Endothelial cell of umbilical vein (primary cell): ENCODE measurements around the gene ADAM17. TPM values are rescaled to one million over a fixed set of nuclear protein-coding genes. Genes with fewer than 3 reads are reported as not detected.

Experiments used
- BruUV-seq: library from RNA; stranded (reverse); fragments of 400-500 nt; replicated peaks from 2 replicates; lab custom pipeline; 2021; lab: Mats Ljungman, UMichigan
- CTCF ChIA-PET: fragments of 300-600, 350-600 bp; sonication (Branson Sonifier 250); formaldehyde crosslinking; loops from one replicate; lab custom pipeline; 2021; ENCODE audit warnings: antibody characterized with exemption, inconsistent platforms; lab: Charles Lee
- POLR2A ChIA-PET: fragments of 300-600, 350-600 bp; sonication (Branson Sonifier 250); formaldehyde crosslinking; loops from one replicate; lab custom pipeline; 2021; ENCODE audit warnings: antibody characterized with exemption, inconsistent platforms; lab: Charles Lee
- DNase-seq: peaks from one replicate; pipeline ENCODE4 v3.0.0-alpha.2; 2011; ENCODE audit warnings: low read depth, low spot score
- FAIRE-seq: peaks from 2 replicates; lab custom pipeline; 2011; peaks lifted over from hg19 to GRCh38; lab: Jason Lieb, UNC
- H2AFZ ChIP-seq: 2 replicates; pipeline ENCODE4 v1.6.0; 2012; ENCODE audit warnings: low read depth, low read length, control low read depth, inconsistent platforms
- H3K27ac ChIP-seq: 2 replicates; pipeline ENCODE4 v1.5.1; 2011; ENCODE audit warnings: low read depth, mild to moderate bottlenecking, control low read depth, low read length, moderate library complexity; ENCODE audit not compliant: insufficient read depth
- H3K27me3 ChIP-seq, 2 experiments: 2 replicates each; pipeline versions ENCODE4 v1.6.0 to v1.6.1; 2011; ENCODE audit warnings: low read length in 2 of 2, mixed read lengths in 1 of 2; ENCODE audit not compliant: control insufficient read depth in 2 of 2, insufficient read depth in 2 of 2
- H3K36me3 ChIP-seq, 2 experiments: 2 replicates in 1 of 2; 3 replicates in 1 of 2; pipeline ENCODE4 v1.5.1; 2011; ENCODE audit warnings: low read length in 2 of 2, mild to moderate bottlenecking in 1 of 2, moderate library complexity in 1 of 2; ENCODE audit not compliant: control insufficient read depth in 2 of 2, insufficient read depth in 2 of 2; ENCODE audit errors: extremely low read depth in 1 of 2
- H3K4me1 ChIP-seq: 3 replicates; pipeline ENCODE4 v1.5.1; 2011; ENCODE audit warnings: mild to moderate bottlenecking, low read length; ENCODE audit not compliant: control insufficient read depth, insufficient read depth; ENCODE audit errors: extremely low read depth
- H3K4me2 ChIP-seq: 2 replicates; pipeline ENCODE4 v1.6.1; 2011; ENCODE audit warnings: low read length, control low read depth, mixed read lengths; ENCODE audit not compliant: insufficient read depth
- H3K4me3 ChIP-seq, 3 experiments: fragments of 200-600 bp in 1 of 3; sonication (generic), shearing (Covaris generic) in 1 of 3; replicated peaks in 1 of 3; 2 replicates each; pipeline ENCODE4 v1.5.1; 2011 to 2016; ENCODE audit warnings: control low read depth in 3 of 3, low read length in 3 of 3, mild to moderate bottlenecking in 2 of 3, inconsistent platforms in 1 of 3, low read depth in 1 of 3, moderate library complexity in 1 of 3; ENCODE audit not compliant: insufficient read depth in 1 of 3
- H3K79me2 ChIP-seq: 2 replicates; pipeline ENCODE4 v1.6.0; 2012; ENCODE audit warnings: low read length, inconsistent platforms; ENCODE audit not compliant: control insufficient read depth, insufficient read depth
- H3K9ac ChIP-seq: replicated peaks from 2 replicates; pipeline ENCODE3; 2011; ENCODE audit warnings: low read length, control low read depth; ENCODE audit not compliant: insufficient read depth; ENCODE audit errors: extremely low read depth
- H3K9me1 ChIP-seq: replicated peaks from 3 replicates; pipeline ENCODE4 v1.6.0; 2011; ENCODE audit warnings: mild to moderate bottlenecking, low read length; ENCODE audit not compliant: control insufficient read depth, insufficient read depth; ENCODE audit errors: extremely low read depth
- H3K9me3 ChIP-seq: replicated peaks from 2 replicates; pipeline ENCODE4 v1.5.1; 2012; ENCODE audit warnings: low read length, inconsistent platforms; ENCODE audit not compliant: control insufficient read depth, insufficient read depth
- H4K20me1 ChIP-seq: replicated peaks from 2 replicates; pipeline ENCODE3; 2011; ENCODE audit warnings: mild to moderate bottlenecking, low read length; ENCODE audit not compliant: control insufficient read depth, insufficient read depth; ENCODE audit errors: extremely low read depth
- EZH2 ChIP-seq: IDR thresholded peaks from 2 replicates; pipeline ENCODE4 v1.6.1; 2012; ENCODE audit warnings: borderline replicate concordance, low read depth, mild to moderate bottlenecking, moderate library complexity, low read length, inconsistent platforms; ENCODE audit not compliant: severe bottlenecking
- FOS ChIP-seq: IDR thresholded peaks from 2 replicates; pipeline ENCODE4 v1.6.1; 2011; ENCODE audit warnings: mild to moderate bottlenecking, low read length, moderate library complexity, borderline replicate concordance; ENCODE audit not compliant: insufficient read depth
- GATA2 ChIP-seq: IDR thresholded peaks from 2 replicates; pipeline ENCODE4 v1.7.0; 2011; ENCODE audit warnings: low read depth, mild to moderate bottlenecking, moderate library complexity, mixed read lengths, low read length; ENCODE audit not compliant: insufficient read length, insufficient read depth
- JUN ChIP-seq: IDR thresholded peaks from 2 replicates; pipeline ENCODE4 v1.6.1; 2011; ENCODE audit warnings: borderline replicate concordance, low read depth; ENCODE audit not compliant: insufficient read length, insufficient read depth
- MYC ChIP-seq: IDR thresholded peaks from one replicate; pipeline ENCODE4 v1.6.1; 2011; ENCODE audit warnings: mild to moderate bottlenecking, low read depth, low read length
- POLR2A ChIP-seq: IDR thresholded peaks from 2 replicates; pipeline ENCODE4 v1.6.1; 2012; ENCODE audit warnings: low read depth, mild to moderate bottlenecking, control low read depth, low read length
- POLR2AphosphoS5 ChIP-seq: IDR thresholded peaks from 2 replicates; pipeline ENCODE4 v1.6.1; 2012; ENCODE audit warnings: low read depth, mild to moderate bottlenecking, control low read depth, low read length, moderate library complexity; ENCODE audit not compliant: insufficient read depth
- dilution Hi-C: fragments of 300-500 bp; cut with MboI; formaldehyde crosslinking; loops from one replicate; pipeline ENCODE4 v1.15.0; 2019; ENCODE audit warnings: low sequenced_read_pairs; ENCODE audit not compliant: extremely low pct_ligation_motif_present
- intact Hi-C: fragments of 100-400 bp; cut with micrococcal nuclease; formaldehyde crosslinking; loops from one replicate; pipeline ENCODE4 v1.10.0; 2022
- polyA plus RNA-seq, 4 experiments: library from polyadenylated mRNA; depleted of rRNA in 3 of 4; stranded (reverse) in 3 of 4; unstranded in 1 of 4; fragments of >200 nt; gene quantifications; 2 replicates each; pipeline versions ENCODE4 v1.2.1 to v1.2.3, GENCODE V29; 2011 to 2012; ENCODE audit warnings: missing spikeins in 1 of 4
- total RNA-seq: library from RNA; stranded (reverse); gene quantifications from 2 replicates; pipeline ENCODE4 v1.2.3, GENCODE V29; 2021
- TF ChIP-seq, protein P1 (sequence below): IDR thresholded peaks from 2 replicates; pipeline ENCODE4 v1.6.1; 2011; ENCODE audit not compliant: insufficient read depth, insufficient read length
- TF ChIP-seq, protein P2 (sequence below), 2 donors: IDR thresholded peaks; 1 replicate in 1 of 2; 2 replicates in 1 of 2; pipeline ENCODE4 v1.5.1; 2011; ENCODE audit warnings: low read length in 2 of 2, mild to moderate bottlenecking in 2 of 2, moderate library complexity in 2 of 2, control low read depth in 1 of 2, inconsistent platforms in 1 of 2, low read depth in 1 of 2; ENCODE audit not compliant: insufficient read depth in 1 of 2; ENCODE audit errors: extremely low read depth in 1 of 2

The ADAM17 gene
- total and polyA plus RNA-seq, 2 donors (not counting 3 experiments of a cell fraction or from before 2014, with no cell fraction given): 10.6 to 57.1 TPM

DNA sequence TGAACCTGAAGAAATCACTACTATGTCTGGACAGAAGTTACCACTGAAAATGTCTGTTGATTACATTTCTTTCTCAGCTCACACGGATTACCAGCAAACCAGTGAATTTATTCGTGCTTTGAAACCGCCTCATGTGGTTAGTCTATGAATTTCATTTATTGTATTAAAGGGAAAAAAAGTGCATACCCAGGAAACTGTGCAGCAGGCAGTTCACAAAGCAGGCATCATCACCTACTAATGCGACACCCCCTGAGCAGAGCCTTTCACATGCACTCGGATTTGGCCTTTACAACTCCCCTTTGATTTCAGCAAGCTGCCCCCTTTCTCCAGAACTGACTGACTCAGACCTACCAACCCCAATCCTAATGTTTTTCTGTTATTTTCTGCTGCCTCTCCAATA lies 112.1 kb downstream of the ADAM17 start:
- CTCF ChIA-PET: no interaction called here
- TF ChIP-seq EZH2 (no peak), POLR2AphosphoS5 (no peak), MYC (no peak), FOS (no peak), GATA2 (no peak), POLR2A (no peak), JUN (no peak)
- TF ChIP-seq, protein P1, sequence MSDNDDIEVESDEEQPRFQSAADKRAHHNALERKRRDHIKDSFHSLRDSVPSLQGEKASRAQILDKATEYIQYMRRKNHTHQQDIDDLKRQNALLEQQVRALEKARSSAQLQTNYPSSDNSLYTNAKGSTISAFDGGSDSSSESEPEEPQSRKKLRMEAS: no peak
- TF ChIP-seq, protein P2, sequence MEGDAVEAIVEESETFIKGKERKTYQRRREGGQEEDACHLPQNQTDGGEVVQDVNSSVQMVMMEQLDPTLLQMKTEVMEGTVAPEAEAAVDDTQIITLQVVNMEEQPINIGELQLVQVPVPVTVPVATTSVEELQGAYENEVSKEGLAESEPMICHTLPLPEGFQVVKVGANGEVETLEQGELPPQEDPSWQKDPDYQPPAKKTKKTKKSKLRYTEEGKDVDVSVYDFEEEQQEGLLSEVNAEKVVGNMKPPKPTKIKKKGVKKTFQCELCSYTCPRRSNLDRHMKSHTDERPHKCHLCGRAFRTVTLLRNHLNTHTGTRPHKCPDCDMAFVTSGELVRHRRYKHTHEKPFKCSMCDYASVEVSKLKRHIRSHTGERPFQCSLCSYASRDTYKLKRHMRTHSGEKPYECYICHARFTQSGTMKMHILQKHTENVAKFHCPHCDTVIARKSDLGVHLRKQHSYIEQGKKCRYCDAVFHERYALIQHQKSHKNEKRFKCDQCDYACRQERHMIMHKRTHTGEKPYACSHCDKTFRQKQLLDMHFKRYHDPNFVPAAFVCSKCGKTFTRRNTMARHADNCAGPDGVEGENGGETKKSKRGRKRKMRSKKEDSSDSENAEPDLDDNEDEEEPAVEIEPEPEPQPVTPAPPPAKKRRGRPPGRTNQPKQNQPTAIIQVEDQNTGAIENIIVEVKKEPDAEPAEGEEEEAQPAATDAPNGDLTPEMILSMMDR (IDR thresholded peaks at IDR 0.05; ENCODE audit: extremely low read depth in 1 of 2, insufficient read depth in 1 of 2, low read depth in 1 of 2, low read length in 2 of 2): no peak
- Histone ChIP-seq H2AFZ (no peak overlapping the region), H3K79me2 (no peaks in the 10 kb centered on the region), H3K27ac (no peak overlapping the region), H4K20me1 (no peaks in the 10 kb centered on the region), H3K4me2 (no peak overlapping the region), H3K9me1 (no peaks in the 10 kb centered on the region), H3K36me3 (peaks cover 9 to 15% of the 10 kb centered on the region in 2 experiments), H3K9ac (no peak overlapping the region), H3K4me3 (no peak overlapping the region), H3K27me3 (no peaks in the 10 kb centered on the region), H3K9me3 (no peaks in the 10 kb centered on the region), H3K4me1 (no peaks in the 10 kb centered on the region)
- dilution Hi-C loops: no loop called here
- no peak for DNase-seq
- FAIRE-seq: no peak
- no TSS peak for BruUV-seq
- POLR2A ChIA-PET: no interaction called here
- intact Hi-C loops: no loop called here
